B cell (primary cell): ENCODE results near the gene EXD3. TPM values are rescaled to one million over a fixed set of nuclear protein-coding genes. Genes with fewer than 3 reads are reported as not detected.

ENCODE experiments used
- ATAC-seq: fragments of 200-7000 bp; cut with Tn5 transposase; one replicate; pipeline ENCODE4 v1.10.0; 2021; ENCODE audit warnings: low read depth, mild to moderate bottlenecking, moderate number of reproducible peaks, moderate library complexity
- CTCF ChIA-PET: fragments of 350-600 bp; sonication (Branson Sonifier 250); formaldehyde crosslinking; loops from one replicate; lab custom pipeline; 2021; ENCODE audit warnings: antibody characterized with exemption, inconsistent platforms; lab: Charles Lee
- POLR2A ChIA-PET: fragments of 350-600 bp; sonication (Branson Sonifier 250); formaldehyde crosslinking; loops from one replicate; lab custom pipeline; 2021; ENCODE audit warnings: antibody characterized with exemption; lab: Charles Lee
- DNase-seq: peaks from one replicate; pipeline ENCODE4 v3.0.0; 2013
- H2AFZ ChIP-seq: 2 replicates; pipeline ENCODE4 v1.6.1; 2012; ENCODE audit warnings: mild to moderate bottlenecking, low read depth, low read length; ENCODE audit not compliant: insufficient read depth, poor library complexity, severe bottlenecking
- H3K27ac ChIP-seq, 2 donors: 1 replicate in 1 of 2; 2 replicates in 1 of 2; pipeline ENCODE4 v1.5.1; 2012 to 2013; ENCODE audit warnings: low read length in 2 of 2, mild to moderate bottlenecking in 2 of 2, moderate library complexity in 1 of 2
- H3K27me3 ChIP-seq, 4 experiments: fragments of 200-600 bp in 1 of 4; sonication (generic) in 1 of 4; replicated peaks in 1 of 4; 1 replicate in 2 of 4; 2 replicates in 2 of 4; pipeline versions ENCODE4 v1.6.1 to v1.7.0; 2013 to 2016; ENCODE audit warnings: low read length in 3 of 4, mild to moderate bottlenecking in 2 of 4, mixed read lengths in 1 of 4, moderate library complexity in 1 of 4; ENCODE audit not compliant: insufficient read depth in 4 of 4, control insufficient read depth in 3 of 4; ENCODE audit errors: control extremely low read depth in 1 of 4
- H3K36me3 ChIP-seq, 2 experiments: replicated peaks in 1 of 2; 1 replicate in 1 of 2; 2 replicates in 1 of 2; pipeline versions ENCODE4 v1.6.1 to v1.7.1; 2013; ENCODE audit warnings: low read length in 1 of 2; ENCODE audit not compliant: insufficient read depth in 2 of 2, control insufficient read depth in 1 of 2; ENCODE audit errors: control extremely low read depth in 1 of 2, extremely low read depth in 1 of 2
- H3K4me1 ChIP-seq, 2 donors: fragments of 200-600 bp in 1 of 2; sonication (generic) in 1 of 2; 1 replicate in 1 of 2; 2 replicates in 1 of 2; pipeline versions ENCODE4 v1.5.1 to v1.6.1; 2013 to 2017; ENCODE audit warnings: low read length in 2 of 2; ENCODE audit not compliant: control insufficient read depth in 2 of 2, insufficient read depth in 2 of 2
- H3K4me2 ChIP-seq: replicated peaks from 2 replicates; pipeline ENCODE3; 2012; ENCODE audit warnings: mild to moderate bottlenecking, low read depth, low read length; ENCODE audit not compliant: poor library complexity, severe bottlenecking
- H3K4me3 ChIP-seq, 5 experiments: fragments of 200-600 bp in 1 of 5; sonication (generic) in 1 of 5; 1 replicate in 3 of 5; 2 replicates in 2 of 5; pipeline versions ENCODE4 v1.5.1 to v1.7.0; 2011 to 2016; ENCODE audit warnings: low read length in 4 of 5, mild to moderate bottlenecking in 4 of 5, low read depth in 2 of 5, control low read depth in 1 of 5, moderate library complexity in 1 of 5; ENCODE audit not compliant: insufficient read depth in 1 of 5; ENCODE audit errors: control extremely low read depth in 1 of 5, extremely low read depth in 1 of 5
- H3K79me2 ChIP-seq: fragments of 200-600 bp; sonication (generic); one replicate; pipeline ENCODE4 v1.6.0; 2016; ENCODE audit warnings: low read length; ENCODE audit not compliant: control insufficient read depth, insufficient read depth
- H3K9ac ChIP-seq: fragments of 200-600 bp; sonication (generic); 2 replicates; pipeline ENCODE4 v1.6.1; 2017; ENCODE audit warnings: mild to moderate bottlenecking, low read length, moderate library complexity
- H3K9me3 ChIP-seq, 3 donors: one replicate each; pipeline versions ENCODE4 v1.6.1 to v1.7.1; 2013; ENCODE audit warnings: low read length in 2 of 3; ENCODE audit not compliant: control insufficient read depth in 2 of 3, insufficient read depth in 1 of 3; ENCODE audit errors: control extremely low read depth in 1 of 3
- H4K20me1 ChIP-seq: 2 replicates; pipeline ENCODE4 v1.6.0; 2012; ENCODE audit warnings: mild to moderate bottlenecking, low read length; ENCODE audit not compliant: insufficient read depth, control insufficient read depth, poor library complexity, severe bottlenecking
- H3K27ac Mint-ChIP-seq: one replicate; pipeline ENCODE4 v1.8.0; 2021; ENCODE audit warnings: mixed read lengths
- H3K27me3 Mint-ChIP-seq: one replicate; pipeline ENCODE4 v1.8.0; 2021; ENCODE audit warnings: mixed read lengths
- H3K4me1 Mint-ChIP-seq: one replicate; pipeline ENCODE4 v1.8.0; 2021; ENCODE audit warnings: mixed read lengths
- H3K4me3 Mint-ChIP-seq: one replicate; pipeline ENCODE4 v1.8.0; 2021; ENCODE audit warnings: mixed read lengths
- H3K9me3 Mint-ChIP-seq: one replicate; pipeline ENCODE4 v1.8.0; 2022; ENCODE audit warnings: mixed read lengths; ENCODE audit not compliant: insufficient read depth
- CTCF ChIP-seq: fragments of 200-600 bp; IDR thresholded peaks from one replicate; pipeline ENCODE4 v1.8.0; 2022; ENCODE audit warnings: antibody characterized with exemption, mild to moderate bottlenecking
- EZH2 ChIP-seq: IDR thresholded peaks from 2 replicates; pipeline ENCODE4 v1.6.1; 2012; ENCODE audit warnings: borderline replicate concordance, low read depth, mild to moderate bottlenecking, moderate library complexity, low read length; ENCODE audit not compliant: insufficient read depth, poor library complexity, severe bottlenecking
- WGBS: methylation state at CpG from one replicate; pipeline ENCODE4 v1.1.5; 2013; ENCODE audit warnings: missing lambda C conversion rate; ENCODE audit not compliant: insufficient coverage; 5-methylcytosine and 5-hydroxymethylcytosine counted together
- intact Hi-C: fragments of 100-400 bp; cut with micrococcal nuclease; formaldehyde crosslinking; loops from one replicate; pipeline ENCODE4 v1.10.0; 2022
- polyA plus RNA-seq: library from polyadenylated mRNA; depleted of rRNA; stranded (reverse); fragments of >200 nt; gene quantifications from 2 replicates; pipeline ENCODE4 v1.2.3, GENCODE V29; 2012
- total RNA-seq, 2 donors: library from RNA; stranded (reverse); fragments of 120-200 nt in 1 of 2; gene quantifications; 1 replicate in 1 of 2; 2 replicates in 1 of 2; pipeline versions ENCODE4 v1.2.3 to v1.2.4, GENCODE V29; 2013 to 2022

EXD3 gene
- total and polyA plus RNA-seq, 2 donors (not counting 1 experiment from before 2014, with no cell fraction given): 22.5 to 23.7 TPM

GRCh38 chr9:137266585-137267453, 156.1 kb downstream of the EXD3 start:
- WGBS: 94% methylated on average over 26 of the region's 34 CpGs
- no peak overlapping the region for H3K9ac ChIP-seq
- H3K27ac ChIP-seq: no peak overlapping the region
- H3K36me3 ChIP-seq: peaks cover 0 to 28% of the 10 kb centered on the region in 2 experiments
- H3K9me3 Mint-ChIP-seq: no peaks in the 10 kb centered on the region
- no peaks in the 10 kb centered on the region for H3K27me3 ChIP-seq
- H3K4me1 Mint-ChIP-seq: peaks cover 29% of the 10 kb centered on the region
- no peak overlapping the region for H3K27ac Mint-ChIP-seq
- no peaks in the 10 kb centered on the region for H3K9me3 ChIP-seq
- ATAC-seq: no peak
- H3K79me2 ChIP-seq: peaks cover 23% of the 10 kb centered on the region
- CTCF ChIA-PET: interaction anchor here (0.6 to 1.5 kb wide), 3 partner anchors 19 to 30 kb away, joined by 3 to 5 read pairs (median 4); no protein-coding TSS in a partner anchor
- H3K27me3 Mint-ChIP-seq: no peaks in the 10 kb centered on the region
- no peak overlapping the region for H2AFZ ChIP-seq
- POLR2A ChIA-PET: interaction anchor here (0.6 to 1.1 kb wide), 6 partner anchors 9 to 502 kb away, joined by 3 to 11 read pairs (median 6); partner anchors contain the start of gene MAN1B1
- peaks cover 11 to 48% of the 10 kb centered on the region in 2 donors for H3K4me1 ChIP-seq
- intact Hi-C loops: no loop called here
- H3K4me3 ChIP-seq: no peak overlapping the region
- no peak overlapping the region for H3K4me3 Mint-ChIP-seq
- H4K20me1 ChIP-seq: peaks cover 33% of the 10 kb centered on the region
- TF ChIP-seq EZH2 (no peak), CTCF (no peak)
- no peak for DNase-seq
- no peak overlapping the region for H3K4me2 ChIP-seq

- TF ChIP-seq EZH2: no peak
- no peak for TF ChIP-seq CTCF
- no peak overlapping the region for H3K4me3 Mint-ChIP-seq
- no peak overlapping the region for H3K27ac Mint-ChIP-seq
- Histone ChIP-seq H3K79me2 (peaks cover 17% of the 10 kb centered on the region), H3K9me3 (no peaks in the 10 kb centered on the region), H3K4me2 (no peak overlapping the region), H3K27ac (no peak overlapping the region), H2AFZ (no peak overlapping the region), H3K4me3 (no peak overlapping the region), H3K9ac (no peak overlapping the region), H3K36me3 (peaks cover 0 to 30% of the 10 kb centered on the region in 2 experiments), H4K20me1 (peaks cover 33% of the 10 kb centered on the region), H3K27me3 (no peaks in the 10 kb centered on the region), H3K4me1 (peaks cover 11 to 44% of the 10 kb centered on the region in 2 donors)
- no peaks in the 10 kb centered on the region for H3K27me3 Mint-ChIP-seq
- DNase-seq (no peak), ATAC-seq (no peak)
- ChIA-PET CTCF (interaction anchor here (0.6 kb wide), 1 partner anchor 18 kb away, joined by 3 read pairs; no protein-coding TSS in a partner anchor), POLR2A (interaction anchor here (0.6 to 1.1 kb wide), 3 partner anchors 9 to 502 kb away, joined by 3 to 6 read pairs (median 6); partner anchors contain the start of gene MAN1B1)
- intact Hi-C loops: no loop called here
- no peaks in the 10 kb centered on the region for H3K9me3 Mint-ChIP-seq
- WGBS: 96% methylated on average over 15 of the region's 15 CpGs
- peaks cover 25% of the 10 kb centered on the region for H3K4me1 Mint-ChIP-seq
These were observed 156.8 kb downstream of the EXD3 start for GRCh38 chr9:137266162-137266527.
